Calu3 (cell line): ENCODE measurements around the gene SLX9. TPM values are rescaled to one million over a fixed set of nuclear protein-coding genes. Genes with fewer than 3 reads are reported as not detected.

Source experiments
- BruUV-seq: library from RNA; stranded (reverse); fragments of 400-500 nt; replicated peaks from 2 replicates; lab custom pipeline; 2021; lab: Mats Ljungman, UMichigan
- CTCF ChIA-PET: fragments of 300-600 bp; sonication (Branson Sonifier 250); formaldehyde crosslinking; loops from one replicate; lab custom pipeline; 2022; ENCODE audit warnings: antibody characterized with exemption; lab: Charles Lee
- DNase-seq: peaks from one replicate; pipeline ENCODE4 v3.0.0; 2022
- H3K27ac Mint-ChIP-seq: one replicate; pipeline ENCODE4 v1.8.0; 2022; ENCODE audit warnings: mixed read lengths; ENCODE audit not compliant: unreplicated experiment
- H3K27me3 Mint-ChIP-seq: one replicate; pipeline ENCODE4 v1.8.0; 2022; ENCODE audit warnings: mixed read lengths; ENCODE audit not compliant: unreplicated experiment
- H3K36me3 Mint-ChIP-seq: one replicate; pipeline ENCODE4 v1.8.0; 2022; ENCODE audit warnings: mild to moderate bottlenecking, moderate library complexity, mixed read lengths; ENCODE audit not compliant: insufficient read depth, unreplicated experiment
- H3K4me1 Mint-ChIP-seq: one replicate; pipeline ENCODE4 v1.8.0; 2022; ENCODE audit warnings: mild to moderate bottlenecking, low read depth, mixed read lengths; ENCODE audit not compliant: unreplicated experiment
- H3K4me3 Mint-ChIP-seq: one replicate; pipeline ENCODE4 v1.8.0; 2022; ENCODE audit warnings: mild to moderate bottlenecking, low read depth, moderate library complexity, mixed read lengths; ENCODE audit not compliant: unreplicated experiment
- H3K9me3 Mint-ChIP-seq: one replicate; pipeline ENCODE4 v1.8.0; 2022; ENCODE audit warnings: low read depth, mixed read lengths; ENCODE audit not compliant: unreplicated experiment
- CTCF ChIP-seq: fragments of 200-600 bp; IDR thresholded peaks from one replicate; pipeline ENCODE4 v1.8.0; 2022; ENCODE audit warnings: antibody characterized with exemption; ENCODE audit not compliant: unreplicated experiment
- intact Hi-C: fragments of 100-400 bp; cut with micrococcal nuclease; formaldehyde crosslinking; loops from one replicate; pipeline ENCODE4 v1.10.0; 2022; ENCODE audit not compliant: unreplicated experiment
- total RNA-seq: library from RNA; stranded (reverse); gene quantifications from 2 replicates; pipeline ENCODE4 v1.2.3, GENCODE V29; 2022

Gene SLX9
- total RNA-seq, 1 experiment from 2014 or later: 24.6 TPM

- BruUV-seq: no TSS peak
- CTCF ChIA-PET: no interaction called here
- H3K27ac Mint-ChIP-seq: no peak overlapping the region
These were observed 31.2 kb downstream of the SLX9 start for GRCh38 chr21:44970766-44971671.

GRCh38 chr21:44971672-44971995 lies 31.8 kb downstream of the SLX9 start:
- no TSS peak for BruUV-seq
- no peak overlapping the region for H3K4me3 Mint-ChIP-seq
- TF ChIP-seq CTCF: no peak

More at GRCh38 chr21:44970766-44971671, 31.2 kb downstream of the SLX9 start:
- intact Hi-C loops: no loop called here
- no peak overlapping the region for H3K4me3 Mint-ChIP-seq
- H3K36me3 Mint-ChIP-seq: peaks cover 6% of the 10 kb centered on the region
- DNase-seq: no peak
- no peaks in the 10 kb centered on the region for H3K9me3 Mint-ChIP-seq
- no peaks in the 10 kb centered on the region for H3K27me3 Mint-ChIP-seq
- TF ChIP-seq CTCF: no peak
- H3K4me1 Mint-ChIP-seq: no peaks in the 10 kb centered on the region

GRCh38 chr21:44972301-44972814 lies 32.5 kb downstream of the SLX9 start:
- H3K36me3 Mint-ChIP-seq: peaks cover 6% of the 10 kb centered on the region
- intact Hi-C loops: no loop called here
- no peak for TF ChIP-seq CTCF
- H3K27me3 Mint-ChIP-seq: no peaks in the 10 kb centered on the region
- H3K9me3 Mint-ChIP-seq: no peaks in the 10 kb centered on the region
- BruUV-seq: no TSS peak
- CTCF ChIA-PET: interaction anchor here (1.1 kb wide), 1 partner anchor 9 kb away, joined by 3 read pairs; no protein-coding TSS in a partner anchor
- no peak overlapping the region for H3K4me3 Mint-ChIP-seq
- H3K4me1 Mint-ChIP-seq: no peaks in the 10 kb centered on the region
- no peak overlapping the region for H3K27ac Mint-ChIP-seq
- DNase-seq: no peak

More at GRCh38 chr21:44971672-44971995, 31.8 kb downstream of the SLX9 start:
- intact Hi-C loops: no loop called here
- no peaks in the 10 kb centered on the region for H3K9me3 Mint-ChIP-seq
- no peaks in the 10 kb centered on the region for H3K27me3 Mint-ChIP-seq
- H3K36me3 Mint-ChIP-seq: peaks cover 6% of the 10 kb centered on the region
- no peak for DNase-seq
- H3K27ac Mint-ChIP-seq: no peak overlapping the region
- CTCF ChIA-PET: interaction anchor here (1.1 kb wide), 1 partner anchor 8 kb away, joined by 3 read pairs; no protein-coding TSS in a partner anchor
- no peaks in the 10 kb centered on the region for H3K4me1 Mint-ChIP-seq

- no peak for TF ChIP-seq CTCF
- no peak for DNase-seq
- intact Hi-C loops: no loop called here
- Mint-ChIP-seq H3K36me3 (peaks cover 6% of the 10 kb centered on the region), H3K4me1 (no peaks in the 10 kb centered on the region), H3K27me3 (no peaks in the 10 kb centered on the region), H3K27ac (no peak overlapping the region), H3K9me3 (no peaks in the 10 kb centered on the region), H3K4me3 (no peak overlapping the region)
- CTCF ChIA-PET: interaction anchor here (1.1 kb wide), 1 partner anchor 9 kb away, joined by 3 read pairs; no protein-coding TSS in a partner anchor
- no TSS peak for BruUV-seq
These were observed 33.0 kb downstream of the SLX9 start for GRCh38 chr21:44972821-44973220.
